ENCODE results near the gene ADIPOR2.

The ADIPOR2 gene

GRCh38 chr12:1655225-1655788, 35.6 kb upstream of the ADIPOR2 start:
- no peaks in the 10 kb centered on the region for H3K36me3 ChIP-seq (ENCODE audit: control insufficient read depth, low read depth, low read length)
- no peak overlapping the region for H3K27ac ChIP-seq (ENCODE audit: low read length)
- no peak overlapping the region for H3K9ac ChIP-seq (ENCODE audit: low read length)
- H3K27me3 ChIP-seq (ENCODE audit: control insufficient read depth, insufficient read depth, low read length): peaks cover 13% of the 10 kb centered on the region
- no peaks in the 10 kb centered on the region for H3K4me1 ChIP-seq (ENCODE audit: control insufficient read depth, low read depth, low read length)
- no peaks in the 10 kb centered on the region for H3K9me3 ChIP-seq (ENCODE audit: control insufficient read depth, low read depth, low read length)
- H3K4me3 ChIP-seq (ENCODE audit: low read length): no peak overlapping the region

DNA sequence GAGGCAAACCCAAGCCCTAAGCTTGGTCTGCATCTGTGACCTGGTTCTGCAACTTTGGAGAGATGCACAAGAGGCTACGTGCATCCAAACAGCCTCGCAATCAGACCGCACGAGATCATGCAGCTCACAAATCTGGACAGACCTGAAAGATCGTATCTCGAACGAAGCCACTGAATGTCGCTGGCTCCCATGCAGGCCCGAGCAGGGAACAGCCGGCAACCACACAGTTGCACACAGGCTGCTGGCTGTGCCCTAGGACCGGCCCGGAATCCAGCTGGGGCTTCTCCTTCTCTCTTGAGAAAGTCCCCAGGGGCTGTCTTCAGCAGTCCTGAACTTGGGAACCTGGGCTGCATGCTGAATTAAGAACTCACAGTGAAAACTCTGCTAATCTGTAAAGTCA, 34.0 kb upstream of the ADIPOR2 start:
- Histone ChIP-seq H3K27me3 (ENCODE audit: control insufficient read depth, insufficient read depth, low read length) (peaks cover 25% of the 10 kb centered on the region), H3K27ac (ENCODE audit: low read length) (no peak overlapping the region), H3K9me3 (ENCODE audit: control insufficient read depth, low read depth, low read length) (no peaks in the 10 kb centered on the region), H3K4me3 (ENCODE audit: low read length) (no peak overlapping the region), H3K36me3 (ENCODE audit: control insufficient read depth, low read depth, low read length) (no peaks in the 10 kb centered on the region), H3K9ac (ENCODE audit: low read length) (no peak overlapping the region), H3K4me1 (ENCODE audit: control insufficient read depth, low read depth, low read length) (no peaks in the 10 kb centered on the region)

- H3K36me3 ChIP-seq (ENCODE audit: control insufficient read depth, low read depth, low read length): no peaks in the 10 kb centered on the region
- no peak overlapping the region for H3K4me3 ChIP-seq (ENCODE audit: low read length)
- no peaks in the 10 kb centered on the region for H3K4me1 ChIP-seq (ENCODE audit: control insufficient read depth, low read depth, low read length)
- peaks cover 25% of the 10 kb centered on the region for H3K27me3 ChIP-seq (ENCODE audit: control insufficient read depth, insufficient read depth, low read length)
- no peak overlapping the region for H3K9ac ChIP-seq (ENCODE audit: low read length)
- H3K27ac ChIP-seq (ENCODE audit: low read length): no peak overlapping the region
- H3K9me3 ChIP-seq (ENCODE audit: control insufficient read depth, low read depth, low read length): no peaks in the 10 kb centered on the region
Measured at GRCh38 chr12:1657688-1658087, 33.2 kb upstream of the ADIPOR2 start.

GRCh38 chr12:1660304-1661187, 30.3 kb upstream of the ADIPOR2 start:
- Histone ChIP-seq H3K9ac (ENCODE audit: low read length) (no peak overlapping the region), H3K9me3 (ENCODE audit: control insufficient read depth, low read depth, low read length) (no peaks in the 10 kb centered on the region), H3K27ac (ENCODE audit: low read length) (no peak overlapping the region), H3K36me3 (ENCODE audit: control insufficient read depth, low read depth, low read length) (no peaks in the 10 kb centered on the region), H3K27me3 (ENCODE audit: control insufficient read depth, insufficient read depth, low read length) (peaks cover 36% of the 10 kb centered on the region), H3K4me1 (ENCODE audit: control insufficient read depth, low read depth, low read length) (no peaks in the 10 kb centered on the region), H3K4me3 (ENCODE audit: low read length) (no peak overlapping the region)

- Histone ChIP-seq H3K4me1 (ENCODE audit: control insufficient read depth, low read depth, low read length) (no peaks in the 10 kb centered on the region), H3K27ac (ENCODE audit: low read length) (no peak overlapping the region), H3K27me3 (ENCODE audit: control insufficient read depth, insufficient read depth, low read length) (peaks cover 36% of the 10 kb centered on the region), H3K9ac (ENCODE audit: low read length) (no peak overlapping the region), H3K36me3 (ENCODE audit: control insufficient read depth, low read depth, low read length) (no peaks in the 10 kb centered on the region), H3K9me3 (ENCODE audit: control insufficient read depth, low read depth, low read length) (no peaks in the 10 kb centered on the region), H3K4me3 (ENCODE audit: low read length) (peak overlapping the region; percentile 70)
Measured at GRCh38 chr12:1661553-1662335, 29.1 kb upstream of the ADIPOR2 start.

GRCh38 chr12:1662761-1663439, 28.0 kb upstream of the ADIPOR2 start:
- peak overlapping the region; percentile 50 for H3K4me3 ChIP-seq (ENCODE audit: low read length)

DNA sequence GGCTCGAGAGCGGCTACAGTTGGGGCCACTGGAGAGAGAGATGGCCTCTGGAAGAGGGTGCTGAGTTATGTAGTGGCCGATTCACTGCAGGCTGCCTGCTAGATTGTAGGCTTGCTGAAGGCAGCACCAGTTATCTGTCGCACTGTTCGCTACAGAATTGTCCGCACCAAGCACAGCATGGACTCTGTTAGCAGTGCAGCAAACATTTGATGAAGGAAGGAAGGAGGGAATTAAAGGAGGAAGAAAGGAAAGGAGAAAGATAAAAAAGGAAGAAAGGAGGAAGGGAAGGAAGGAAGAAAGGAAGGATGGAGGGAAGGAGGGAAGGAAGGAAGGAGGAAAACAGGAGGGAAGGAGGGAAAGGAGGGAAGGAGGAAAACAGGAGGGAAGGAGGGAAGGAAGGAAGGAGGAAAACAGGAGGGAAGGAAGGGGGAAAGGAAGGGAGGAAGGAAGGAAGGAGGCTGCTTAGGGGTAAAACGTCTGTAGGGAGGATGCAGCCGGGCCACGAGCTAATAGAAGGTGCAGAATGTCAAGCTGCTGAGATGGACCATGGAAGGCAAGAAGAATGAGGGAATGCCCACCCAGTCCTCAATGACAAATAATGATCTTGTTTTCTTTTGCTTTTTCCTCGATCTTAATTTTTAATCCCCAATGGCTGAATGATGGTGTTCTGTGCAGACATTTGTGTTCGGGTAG, 27.3 kb upstream of the ADIPOR2 start:
- H3K36me3 ChIP-seq (ENCODE audit: control insufficient read depth, low read depth, low read length): no peaks in the 10 kb centered on the region
- H3K9me3 ChIP-seq (ENCODE audit: control insufficient read depth, low read depth, low read length): no peaks in the 10 kb centered on the region
- H3K9ac ChIP-seq (ENCODE audit: low read length): no peak overlapping the region
- peaks cover 36% of the 10 kb centered on the region for H3K27me3 ChIP-seq (ENCODE audit: control insufficient read depth, insufficient read depth, low read length)
- no peak overlapping the region for H3K4me3 ChIP-seq (ENCODE audit: low read length)
- no peak overlapping the region for H3K27ac ChIP-seq (ENCODE audit: low read length)
- no peaks in the 10 kb centered on the region for H3K4me1 ChIP-seq (ENCODE audit: control insufficient read depth, low read depth, low read length)

More at GRCh38 chr12:1662761-1663439, 28.0 kb upstream of the ADIPOR2 start:
- peaks cover 36% of the 10 kb centered on the region for H3K27me3 ChIP-seq (ENCODE audit: control insufficient read depth, insufficient read depth, low read length)
- no peaks in the 10 kb centered on the region for H3K9me3 ChIP-seq (ENCODE audit: control insufficient read depth, low read depth, low read length)
- no peaks in the 10 kb centered on the region for H3K4me1 ChIP-seq (ENCODE audit: control insufficient read depth, low read depth, low read length)
- H3K27ac ChIP-seq (ENCODE audit: low read length): no peak overlapping the region
- H3K9ac ChIP-seq (ENCODE audit: low read length): peak overlapping the region; percentile 11
- H3K36me3 ChIP-seq (ENCODE audit: control insufficient read depth, low read depth, low read length): no peaks in the 10 kb centered on the region

GRCh38 chr12:1665366-1665765, 25.5 kb upstream of the ADIPOR2 start:
- Histone ChIP-seq H3K27ac (ENCODE audit: low read length) (no peak overlapping the region), H3K36me3 (ENCODE audit: control insufficient read depth, low read depth, low read length) (no peaks in the 10 kb centered on the region), H3K4me3 (ENCODE audit: low read length) (no peak overlapping the region), H3K4me1 (ENCODE audit: control insufficient read depth, low read depth, low read length) (no peaks in the 10 kb centered on the region), H3K27me3 (ENCODE audit: control insufficient read depth, insufficient read depth, low read length) (peaks cover 23% of the 10 kb centered on the region), H3K9me3 (ENCODE audit: control insufficient read depth, low read depth, low read length) (no peaks in the 10 kb centered on the region), H3K9ac (ENCODE audit: low read length) (no peak overlapping the region)

DNA sequence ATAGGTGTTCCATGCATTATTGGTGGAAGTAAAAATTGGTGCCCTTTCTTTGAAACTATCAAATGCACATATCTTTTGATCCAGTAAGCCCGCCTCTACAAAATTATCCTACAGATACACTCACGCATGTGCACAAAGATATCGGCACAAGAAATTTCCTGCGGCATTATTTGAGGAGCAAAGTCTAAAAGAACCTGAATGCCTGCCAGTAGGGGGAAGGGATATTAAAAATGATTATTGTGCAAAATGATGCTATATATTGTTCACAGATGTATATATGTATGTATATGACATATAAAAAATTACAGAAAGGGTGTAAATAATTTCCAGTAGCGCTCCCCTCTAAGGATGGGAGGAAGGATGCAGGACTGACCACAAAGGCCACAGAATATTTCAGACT, 24.7 kb upstream of the ADIPOR2 start:
- Histone ChIP-seq H3K9ac (ENCODE audit: low read length) (no peak overlapping the region), H3K4me3 (ENCODE audit: low read length) (no peak overlapping the region), H3K27me3 (ENCODE audit: control insufficient read depth, insufficient read depth, low read length) (peaks cover 14% of the 10 kb centered on the region), H3K4me1 (ENCODE audit: control insufficient read depth, low read depth, low read length) (no peaks in the 10 kb centered on the region), H3K36me3 (ENCODE audit: control insufficient read depth, low read depth, low read length) (no peaks in the 10 kb centered on the region), H3K9me3 (ENCODE audit: control insufficient read depth, low read depth, low read length) (no peaks in the 10 kb centered on the region), H3K27ac (ENCODE audit: low read length) (no peak overlapping the region)

GRCh38 chr12:1666685-1667162, 24.1 kb upstream of the ADIPOR2 start:
- no peak overlapping the region for H3K9ac ChIP-seq (ENCODE audit: low read length)
- no peak overlapping the region for H3K4me3 ChIP-seq (ENCODE audit: low read length)
- H3K27ac ChIP-seq (ENCODE audit: low read length): no peak overlapping the region

More at GRCh38 chr12:1666685-1667162, 24.1 kb upstream of the ADIPOR2 start:
- H3K36me3 ChIP-seq (ENCODE audit: control insufficient read depth, low read depth, low read length): no peaks in the 10 kb centered on the region
- no peaks in the 10 kb centered on the region for H3K9me3 ChIP-seq (ENCODE audit: control insufficient read depth, low read depth, low read length)
- peaks cover 11% of the 10 kb centered on the region for H3K27me3 ChIP-seq (ENCODE audit: control insufficient read depth, insufficient read depth, low read length)
- H3K4me1 ChIP-seq (ENCODE audit: control insufficient read depth, low read depth, low read length): no peaks in the 10 kb centered on the region
